Heart left ventricle (tissue), 16 donors: ENCODE measurements around the gene P4HB. TPM values are rescaled to one million over a fixed set of nuclear protein-coding genes. Genes with fewer than 3 reads are reported as not detected.

Experiments
- ATAC-seq, 4 donors: fragments of 200-7000 bp; cut with Tn5 transposase; one replicate each; pipeline ENCODE4 v1.9.1; 2020 to 2022; ENCODE audit warnings: moderate library complexity in 4 of 4, mild to moderate bottlenecking in 3 of 4, moderate number of reproducible peaks in 1 of 4
- DNase-seq, 5 donors: peaks; one replicate each; pipeline ENCODE4 v3.0.0-alpha.2; 2020
- H3K27ac ChIP-seq, 12 donors: fragments of 200-600 bp; sonication (generic) in 4 of 12; one replicate each; pipeline versions ENCODE4 v1.5.0 to v1.8.0; 2016 to 2022; ENCODE audit warnings: mild to moderate bottlenecking in 2 of 12
- H3K27me3 ChIP-seq, 9 donors: fragments of 200-600 bp; sonication (generic) in 2 of 9; one replicate each; pipeline versions ENCODE4 v1.5.1 to v1.8.0; 2016 to 2022; ENCODE audit warnings: mild to moderate bottlenecking in 3 of 9
- H3K36me3 ChIP-seq, 9 donors: fragments of 200-600 bp; sonication (generic) in 2 of 9; one replicate each; pipeline versions ENCODE4 v1.5.0 to v1.8.0; 2018 to 2022; ENCODE audit warnings: mild to moderate bottlenecking in 2 of 9
- H3K4me1 ChIP-seq, 12 donors: fragments of 200-600 bp; sonication (generic) in 4 of 12; one replicate each; pipeline versions ENCODE4 v1.5.0 to v1.8.0; 2016 to 2022; ENCODE audit warnings: mild to moderate bottlenecking in 3 of 12
- H3K4me3 ChIP-seq, 12 donors: fragments of 200-600 bp; sonication (generic) in 4 of 12; one replicate each; pipeline versions ENCODE4 v1.5.0 to v1.8.0; 2017 to 2022; ENCODE audit warnings: mild to moderate bottlenecking in 9 of 12, moderate library complexity in 4 of 12
- H3K9me3 ChIP-seq, 12 donors: fragments of 200-600 bp; sonication (generic) in 4 of 12; one replicate each; pipeline versions ENCODE4 v1.5.0 to v1.8.0; 2016 to 2022; ENCODE audit warnings: mild to moderate bottlenecking in 1 of 12
- CTCF ChIP-seq, 12 donors: fragments of 200-600 bp; sonication (generic) in 4 of 12; IDR thresholded peaks; one replicate each; pipeline versions ENCODE4 v1.5.0 to v1.8.0; 2018 to 2022; ENCODE audit warnings: antibody characterized with exemption in 12 of 12, mild to moderate bottlenecking in 5 of 12
- POLR2A ChIP-seq, 2 donors: fragments of 450-650 bp; IDR thresholded peaks; one replicate each; pipeline ENCODE4 v1.6.1; 2017; ENCODE audit warnings: antibody characterized with exemption in 2 of 2, mild to moderate bottlenecking in 2 of 2, moderate library complexity in 2 of 2
- WGBS, 4 donors: extraction: QIAGEN DNeasy Blood & Tissue Kit in 2 of 4; methylation state at CpG; one replicate each; pipeline versions ENCODE4 v1.1.5 to v1.1.7; 2013 to 2018; 5-methylcytosine and 5-hydroxymethylcytosine counted together
- intact Hi-C, 10 donors: fragments of 100-400 bp; cut with DNase I; formaldehyde crosslinking; loops; one replicate each; pipeline versions ENCODE4 v1.11.1 to v1.14.2; 2022
- polyA plus RNA-seq, 2 donors: library from polyadenylated mRNA; stranded (reverse); fragments of 200-250 nt; gene quantifications; one replicate each; pipeline ENCODE4 v1.2.3, GENCODE V29; 2013
- total RNA-seq, 9 donors: library from RNA; depleted of rRNA in 2 of 9; stranded (reverse); fragments of >200 nt in 2 of 9; fragmentation: NEBNext Ultra II Directional in 3 of 9; extraction: Animal tissue kit (Norgen Biotek cat#: 25700) in 3 of 9; gene quantifications; one replicate each; pipeline versions ENCODE4 v1.1.0 to v1.2.4, GENCODE V29; 2016 to 2023
- donor health status: ischemic (EF 13 %, LVEDD 7.1; RV severe dilation, severe dysfunction).
- donor health status: healthy with polysubstance abuse.
- donor health status: DM: no; HTN: yes; CAD: no.
- donor health status: DM: no; HTN: no; CAD: no.
- donor health status: ischemic (EF 25% LVEDD 6.9; RV normal size, moderate dysfunction).
- donor health status: ischemic (EF 25% LVEDD 5.7; RV mildly dilated, moderate dysfunction).
- donor health status: healthy.
- donor health status: DM: yes; HTN: yes; CAD: no.
- donor health status: ischemic (EF 35%, LVEDD 5.7; RV mildly dilated, moderate dysfunction).
- donor health status: nonischemic (EF 11% LVEDD 7.7; RV severe dilation, severe dysfunction).
- donor health status: DM: yes; HTN: yes; CAD: no.
- donor health status: PGD.
- donor health status: ischemic (EF 29% LVEDD 5.4; RV normal size, mild dysfunction).
- donor health status: nonischemic (EF 23%, LVEDD 6.1; RV moderate dilation, normal function).

Gene P4HB
- total and polyA plus RNA-seq, 11 donors = 246 to 763 (median 374) TPM

DNA sequence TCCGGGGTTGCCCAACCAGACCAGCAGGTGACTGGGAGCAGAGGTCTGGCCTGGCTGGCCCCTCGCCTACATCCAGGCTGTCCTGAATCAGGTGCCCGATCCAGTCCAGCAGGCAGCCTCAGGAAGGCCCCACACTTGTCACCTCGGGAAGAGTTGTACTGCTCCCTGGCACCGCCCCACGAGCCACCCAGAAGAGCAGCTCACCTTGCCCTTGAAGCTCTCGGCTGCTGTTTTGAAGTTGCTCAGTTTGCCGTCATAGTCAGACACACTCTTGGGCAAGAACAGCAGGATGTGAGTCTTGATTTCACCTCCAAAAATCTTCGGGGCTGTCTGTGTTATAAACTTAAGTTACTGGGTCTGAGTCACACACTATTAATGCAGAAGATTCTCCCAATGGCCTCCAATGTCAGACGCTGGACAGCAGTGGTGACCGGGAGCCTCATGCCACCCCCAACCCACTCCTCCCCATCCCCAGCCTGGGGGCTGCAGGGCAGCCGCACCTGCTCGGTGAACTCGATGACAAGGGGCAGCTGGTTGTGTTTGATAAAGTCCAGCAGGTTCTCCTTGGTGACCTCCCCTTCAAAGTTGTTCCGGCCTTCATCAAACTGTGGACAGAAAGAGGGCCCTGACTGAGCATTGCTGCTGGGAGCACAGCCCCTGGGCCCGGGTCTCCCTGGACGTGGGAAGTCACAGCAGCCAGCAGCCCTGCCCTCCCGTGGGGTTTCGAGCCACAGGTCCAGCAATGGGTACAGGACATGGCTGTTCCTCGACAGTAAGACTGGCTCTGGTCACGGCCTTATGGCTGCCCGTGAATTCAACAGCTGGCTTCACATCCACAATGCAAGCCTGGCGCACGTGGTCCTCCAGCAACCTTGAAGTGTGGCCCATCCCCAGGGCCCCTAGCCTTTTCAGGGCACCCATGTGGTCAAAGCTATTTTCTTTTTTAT is 13.3 kb downstream of the P4HB start:
- 80 to 88% (median 86%) methylated on average over 15 to 24 of the region's 24 CpGs for WGBS, 4 donors
- ATAC-seq (no peak), DNase-seq (no peak)
- no peak for TF ChIP-seq CTCF (IDR thresholded peaks at IDR 0.05)
- no peak for TF ChIP-seq POLR2A (IDR thresholded peaks at IDR 0.05)
- Histone ChIP-seq H3K9me3 (no peaks in the 10 kb centered on the region), H3K27me3 (no peaks in the 10 kb centered on the region), H3K36me3 (peaks cover 0 to 99% (median 94%) of the 10 kb centered on the region in 9 donors), H3K27ac (no peak overlapping the region), H3K4me1 (no peaks in the 10 kb centered on the region), H3K4me3 (no peak overlapping the region)
- intact Hi-C loops = loop anchor here in 1 of 10 donors (5.0 kb wide), 1 partner anchor 50 kb away; no protein-coding TSS in a partner anchor

DNA sequence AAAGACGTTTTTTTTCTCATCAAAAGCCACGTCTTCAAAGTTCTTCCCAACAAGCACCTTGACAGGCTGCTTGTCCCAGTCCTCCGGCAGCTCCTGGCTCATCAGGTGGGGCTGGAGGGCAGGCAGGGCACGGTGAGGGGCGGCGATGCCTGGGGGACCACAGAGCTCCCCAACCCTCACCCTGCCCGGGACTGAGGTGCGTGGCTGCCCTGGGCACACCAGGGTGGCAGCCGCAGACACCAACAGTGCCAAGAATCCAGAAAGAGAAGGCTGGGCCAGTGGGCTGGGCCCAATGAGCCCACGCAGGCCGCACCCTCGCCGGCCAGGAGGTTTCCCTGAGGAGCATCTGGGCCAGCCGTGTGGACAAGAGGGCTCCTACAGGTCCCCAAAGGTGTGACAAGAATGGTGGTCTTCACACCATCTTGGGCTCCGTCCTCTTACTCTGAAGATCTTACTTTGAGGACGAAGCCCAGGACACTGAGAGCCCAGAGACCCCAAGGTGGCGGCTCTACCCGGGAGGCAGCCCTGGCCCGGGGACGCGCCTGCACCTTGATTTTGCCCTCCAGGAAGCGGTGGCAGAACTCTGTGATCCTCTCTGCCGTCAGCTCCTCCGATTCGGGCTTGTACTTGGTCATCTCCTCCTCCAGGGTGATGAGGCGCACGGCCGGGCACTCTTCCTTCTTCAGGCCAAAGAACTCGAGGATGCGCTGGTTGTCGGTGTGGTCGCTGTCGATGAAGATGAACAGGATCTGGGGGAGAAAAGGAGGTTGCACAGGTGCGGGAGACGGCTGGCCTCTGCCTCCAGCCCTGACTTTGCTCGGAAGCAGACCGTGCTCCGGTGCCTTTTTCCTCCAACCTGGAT is 14.2 kb downstream of the P4HB start:
- Histone ChIP-seq H3K9me3 (no peaks in the 10 kb centered on the region), H3K36me3 (peaks cover 0 to 90% (median 85%) of the 10 kb centered on the region in 9 donors), H3K4me1 (peaks cover 0 to 8% (median 1%) of the 10 kb centered on the region in 12 donors), H3K27ac (no peak overlapping the region), H3K4me3 (no peak overlapping the region), H3K27me3 (no peaks in the 10 kb centered on the region)
- intact Hi-C loops = loop anchor here in 1 of 10 donors (5.0 kb wide), 1 partner anchor 51 kb away; no protein-coding TSS in a partner anchor
- ATAC-seq (no peak), DNase-seq (no peak)
- 92 to 95% (median 94%) methylated on average over 22 to 38 of the region's 38 CpGs for WGBS, 4 donors
- TF ChIP-seq POLR2A (IDR thresholded peaks at IDR 0.05) = no peak
- no peak for TF ChIP-seq CTCF (IDR thresholded peaks at IDR 0.05)

- no peak for ATAC-seq
Measured at GRCh38 chr17:81845361-81845760, 15.0 kb downstream of the P4HB start.

GRCh38 chr17:81844887-81845286 is 15.4 kb downstream of the P4HB start:
- no peak overlapping the region for H3K27ac ChIP-seq
- DNase-seq = no peak
- no peaks in the 10 kb centered on the region for H3K9me3 ChIP-seq
- peaks cover 0 to 16% (median 4%) of the 10 kb centered on the region in 12 donors for H3K4me1 ChIP-seq
- H3K36me3 ChIP-seq = peaks cover 0 to 78% (median 74%) of the 10 kb centered on the region in 9 donors
- no peak for ATAC-seq
- H3K4me3 ChIP-seq = no peak overlapping the region
- TF ChIP-seq CTCF (IDR thresholded peaks at IDR 0.05) (no peak), POLR2A (IDR thresholded peaks at IDR 0.05) (no peak)
- intact Hi-C loops = loop anchor here in 1 of 10 donors (5.0 kb wide), 1 partner anchor 52 kb away; no protein-coding TSS in a partner anchor
- 86 to 90% (median 88%) methylated on average over 12 to 13 of the region's 13 CpGs for WGBS, 4 donors
- no peaks in the 10 kb centered on the region for H3K27me3 ChIP-seq

More at GRCh38 chr17:81845361-81845760, 15.0 kb downstream of the P4HB start:
- Histone ChIP-seq H3K4me1 (peaks cover 0 to 16% (median 4%) of the 10 kb centered on the region in 12 donors), H3K4me3 (no peak overlapping the region), H3K9me3 (no peaks in the 10 kb centered on the region), H3K36me3 (peaks cover 0 to 82% (median 78%) of the 10 kb centered on the region in 9 donors), H3K27ac (no peak overlapping the region), H3K27me3 (no peaks in the 10 kb centered on the region)
- WGBS, 4 donors = 89 to 93% (median 92%) methylated on average over 11 to 13 of the region's 13 CpGs
- DNase-seq = no peak
- intact Hi-C loops = loop anchor here in 1 of 10 donors (5.0 kb wide), 1 partner anchor 52 kb away; no protein-coding TSS in a partner anchor
- TF ChIP-seq POLR2A (IDR thresholded peaks at IDR 0.05) = no peak
